Middle frontal gyrus (tissue), 1 donor: ENCODE measurements around the gene TBC1D8.

Experiments
- DNase-seq: peaks from one replicate; pipeline ENCODE4 v3.0.0-alpha.2; 2015; ENCODE audit warnings: low spot score; ENCODE audit errors: extremely low spot score

Gene TBC1D8

DNA sequence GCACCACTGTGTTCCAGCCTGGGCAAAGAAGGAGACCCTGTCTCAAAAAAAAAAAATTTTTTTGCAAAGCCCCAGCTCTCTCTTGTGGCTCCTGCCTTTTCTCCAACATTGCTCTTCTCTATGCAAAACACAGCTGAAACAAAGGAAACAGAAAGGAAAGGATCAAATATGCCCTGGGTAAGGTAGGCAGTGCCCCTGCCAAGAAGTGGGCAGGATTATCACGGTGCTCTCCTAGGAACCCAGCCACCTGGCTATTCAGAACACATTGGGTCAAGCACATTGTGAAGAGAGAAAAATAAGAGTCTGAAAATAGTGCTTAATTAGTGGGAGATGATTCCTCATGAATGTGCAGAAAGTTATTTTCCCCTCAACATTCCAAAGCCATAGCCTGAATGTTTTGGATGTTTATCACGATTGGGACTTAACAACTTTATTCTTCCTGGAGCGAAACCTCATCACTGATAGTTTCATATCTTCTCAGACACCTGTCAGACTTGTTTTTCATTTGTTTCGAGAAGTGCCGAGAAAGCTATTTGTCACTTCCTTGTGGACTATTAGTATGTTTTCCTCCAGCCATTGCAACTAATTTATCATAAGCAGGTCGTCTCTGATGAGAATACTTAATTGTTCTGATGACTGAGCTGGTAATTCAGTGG is 191.8 kb downstream of the TBC1D8 start:
- no peak for DNase-seq

DNA sequence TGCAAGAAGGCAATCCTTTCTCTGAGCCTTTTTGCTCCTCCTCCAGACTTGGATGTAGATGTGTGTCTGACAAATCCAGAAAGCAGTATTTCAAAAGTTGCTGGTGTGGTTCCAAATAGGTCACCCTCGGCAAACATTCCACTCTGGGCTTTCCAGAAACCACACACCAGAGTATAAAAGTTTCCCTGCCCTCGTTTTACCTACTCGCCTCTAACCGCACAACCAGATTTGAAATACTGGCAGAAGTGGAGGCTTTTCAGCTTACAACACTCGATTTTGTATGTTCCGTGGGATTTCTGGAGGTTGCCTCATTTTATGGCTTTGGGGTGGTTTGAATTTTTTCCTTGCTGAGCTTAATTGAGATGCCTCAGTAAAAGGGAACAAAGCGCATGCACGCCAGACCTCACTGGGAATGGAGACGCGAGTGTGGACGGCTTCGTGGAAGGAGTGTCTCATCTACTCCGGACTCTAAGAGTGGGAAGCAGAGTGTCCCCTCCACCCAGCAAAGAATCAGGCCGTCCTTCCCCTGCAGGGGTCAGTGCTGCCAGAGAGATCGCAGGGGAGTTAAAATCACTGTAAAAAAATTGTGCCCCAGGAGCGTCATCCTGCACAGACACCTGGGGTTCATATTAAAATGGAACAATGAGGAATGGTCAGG is 193.1 kb downstream of the TBC1D8 start:
- no peak for DNase-seq
